Gastroesophageal sphincter (tissue), 3 donors: ENCODE data around the gene NAALADL2.

Experiments
- CTCF ChIP-seq, 4 experiments: fragments of 200-600 bp in 2 of 4; fragments of 450-650 bp in 2 of 4; sonication (generic) in 1 of 4; IDR thresholded peaks; one replicate each; pipeline ENCODE4 v1.5.1; 2017 to 2019; ENCODE audit warnings: antibody characterized with exemption in 4 of 4, mild to moderate bottlenecking in 2 of 4, moderate library complexity in 2 of 4
- EP300 ChIP-seq: sonication (generic); formaldehyde crosslinking; IDR thresholded peaks from one replicate; pipeline ENCODE4 v1.6.1; 2017; ENCODE audit warnings: antibody characterized with exemption, mild to moderate bottlenecking
- POLR2A ChIP-seq, 2 donors: fragments of 450-650 bp; IDR thresholded peaks; one replicate each; pipeline ENCODE4 v1.6.1; 2017; ENCODE audit warnings: antibody characterized with exemption in 2 of 2, mild to moderate bottlenecking in 2 of 2, moderate library complexity in 1 of 2

GRCh38 chr3:175065497-175065896 lies 206.4 kb downstream of the NAALADL2 start:
- TF ChIP-seq CTCF (IDR thresholded peaks at IDR 0.05) = no peak
- no peak for TF ChIP-seq POLR2A (IDR thresholded peaks at IDR 0.05)
- TF ChIP-seq EP300 = no peak
